NCI-H526 treated with DMSO at 0.1 percent for 48 hours (cell line): ENCODE data around the gene CYP4F12.
"Not testable (repeated sequence)": the region's sequence is repeated elsewhere in the genome, so short reads cannot be mapped to it uniquely, and the experiment has no call there.

ENCODE experiments used
- DNase-seq: peaks from one replicate; lab custom pipeline; 2025; lab: John Stamatoyannopoulos, UW

CYP4F12 gene

GRCh38 chr19:15672580-15673175 lies at the start of gene CYP4F12:
Gene CYP4F12 (plus strand): TSS chr19:15673087. CDS start chr19:15673530, 443 bp downstream.
- no peak for DNase-seq

DNA sequence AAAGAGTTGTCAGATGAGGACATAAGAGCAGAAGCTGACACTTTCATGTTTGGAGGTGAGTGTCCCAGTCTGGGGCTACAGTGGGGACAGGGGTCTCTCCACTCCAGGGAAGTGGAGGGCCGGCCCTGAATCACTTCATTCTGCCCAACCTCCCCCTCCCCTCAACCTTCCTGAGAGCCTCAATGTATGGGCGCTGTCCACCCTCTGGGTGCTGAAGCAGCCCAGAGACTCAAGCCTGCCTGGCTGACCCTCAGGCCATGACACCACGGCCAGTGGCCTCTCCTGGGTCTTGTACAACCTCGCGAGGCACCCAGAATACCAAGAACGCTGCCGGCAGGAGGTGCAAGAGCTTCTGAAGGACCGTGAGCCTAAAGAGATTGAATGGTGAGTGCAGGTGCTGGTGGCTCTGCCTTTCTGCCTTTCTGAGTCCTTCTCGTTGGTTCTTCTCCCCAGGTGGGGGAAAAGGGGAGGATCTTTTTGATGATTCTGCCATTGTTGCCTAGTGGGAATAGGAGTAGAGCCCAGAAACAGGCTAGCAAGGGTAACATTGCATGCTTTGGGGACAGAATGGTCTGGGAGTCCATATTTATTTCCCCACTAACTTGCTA lies 49.1 kb upstream of the CYP4F12 start:
- DNase-seq: no peak

- no peak for DNase-seq
Observed at GRCh38 chr19:15628236-15629002, 44.5 kb upstream of the CYP4F12 start.

DNA sequence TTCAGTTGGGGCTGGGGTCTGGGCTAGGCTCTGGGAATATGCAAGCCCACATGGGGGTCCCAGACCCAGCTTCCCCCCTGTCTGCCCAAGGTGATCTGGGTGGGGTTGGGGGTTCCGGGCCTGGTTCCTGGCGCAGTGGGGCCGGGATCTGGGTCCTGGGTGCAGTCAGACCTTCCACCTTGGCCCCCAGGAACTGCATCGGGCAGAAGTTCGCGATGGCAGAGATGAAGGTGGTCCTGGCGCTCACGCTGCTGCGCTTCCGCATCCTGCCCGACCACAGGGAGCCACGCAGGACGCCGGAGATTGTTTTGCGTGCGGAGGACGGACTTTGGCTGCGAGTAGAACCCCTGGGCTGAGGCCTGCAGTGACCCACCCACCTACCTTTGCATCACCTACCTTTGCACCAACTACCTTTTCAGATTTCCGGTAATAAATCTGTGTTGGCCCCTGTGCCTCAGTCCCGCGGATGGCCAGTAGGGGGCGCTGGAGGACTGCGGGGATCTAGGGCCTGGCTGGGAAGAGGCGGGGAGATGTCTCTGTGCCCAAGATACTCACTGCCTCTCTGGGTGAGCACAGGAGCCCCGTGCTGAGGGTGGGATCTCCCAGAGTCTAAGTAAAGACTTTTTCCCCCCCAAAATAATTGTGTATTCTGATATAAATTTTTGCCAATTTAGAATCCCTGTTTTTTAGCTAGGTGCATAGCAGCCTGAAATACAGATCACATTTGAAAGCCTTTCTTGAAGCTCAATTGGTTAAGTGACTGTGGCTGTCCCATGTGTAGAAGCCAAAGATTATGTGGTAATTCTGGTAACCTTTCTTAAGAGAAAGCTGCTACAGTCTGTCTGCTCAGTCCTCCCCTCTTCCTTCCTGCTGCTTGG lies 43.6 kb upstream of the CYP4F12 start:
- peak; percentile 6 for DNase-seq

DNA sequence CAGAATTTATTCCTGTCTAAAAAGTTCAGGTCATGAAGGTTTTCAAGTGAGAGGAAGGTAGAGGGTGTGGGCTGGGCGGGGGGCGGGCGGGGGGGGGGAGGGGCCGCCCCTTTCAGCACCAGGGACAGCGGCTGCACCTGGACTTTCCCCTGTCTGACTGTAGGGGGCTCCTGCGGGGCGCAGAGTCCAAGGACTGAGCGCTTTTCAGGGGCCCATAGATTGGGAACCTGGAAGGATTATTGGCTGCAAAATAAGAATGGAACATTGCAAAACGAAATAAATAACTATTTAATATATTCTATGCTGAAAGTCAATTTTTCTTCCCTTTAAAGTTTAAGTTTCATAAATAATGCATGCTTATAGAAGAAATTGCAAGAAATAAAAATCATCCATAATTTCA lies 41.1 kb upstream of the CYP4F12 start:
- DNase-seq: no peak

GRCh38 chr19:15633082-15633835 lies 39.6 kb upstream of the CYP4F12 start:
- no peak for DNase-seq

- DNase-seq: no peak
Observed at GRCh38 chr19:15634105-15634504, 38.8 kb upstream of the CYP4F12 start.

DNA sequence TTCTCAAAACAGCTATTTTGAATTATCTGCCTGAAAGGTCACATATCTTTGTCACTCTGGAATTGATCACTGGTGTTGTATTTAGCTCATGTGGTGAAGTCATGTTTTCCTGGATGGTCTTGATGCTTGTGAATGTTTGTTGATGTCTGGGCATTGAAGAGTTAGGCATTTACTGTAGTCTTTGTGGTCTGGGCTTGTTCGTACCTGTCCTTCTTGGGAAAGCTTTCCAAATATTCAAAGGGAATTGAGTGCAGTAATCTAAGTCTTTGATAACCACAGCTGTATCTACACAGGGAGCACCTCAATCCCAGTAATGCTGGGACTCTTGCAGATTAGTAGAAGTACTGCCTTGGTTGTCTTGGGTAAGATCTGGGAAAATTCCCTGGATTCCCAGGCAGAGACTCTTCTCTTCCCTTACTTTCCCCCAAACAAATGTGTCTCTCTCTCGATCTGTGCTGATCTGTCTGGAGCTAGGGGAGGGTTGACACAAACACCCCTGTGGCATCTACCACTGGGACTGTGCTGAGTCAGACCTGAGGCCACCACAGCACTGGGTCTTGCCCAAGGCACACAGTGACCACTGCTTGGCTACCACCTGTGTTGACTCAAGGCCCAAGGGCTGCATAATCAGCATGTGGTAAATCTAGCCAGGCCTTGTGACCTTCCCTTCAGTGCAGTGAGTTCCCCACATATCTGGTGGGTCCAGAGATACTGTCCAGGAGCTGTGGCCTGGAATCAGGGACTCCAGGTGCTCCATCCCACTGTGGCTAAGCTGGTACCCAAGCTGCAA lies 37.7 kb upstream of the CYP4F12 start:
- no peak for DNase-seq

GRCh38 chr19:15636026-15636425 lies 36.9 kb upstream of the CYP4F12 start:
- no peak for DNase-seq

DNA sequence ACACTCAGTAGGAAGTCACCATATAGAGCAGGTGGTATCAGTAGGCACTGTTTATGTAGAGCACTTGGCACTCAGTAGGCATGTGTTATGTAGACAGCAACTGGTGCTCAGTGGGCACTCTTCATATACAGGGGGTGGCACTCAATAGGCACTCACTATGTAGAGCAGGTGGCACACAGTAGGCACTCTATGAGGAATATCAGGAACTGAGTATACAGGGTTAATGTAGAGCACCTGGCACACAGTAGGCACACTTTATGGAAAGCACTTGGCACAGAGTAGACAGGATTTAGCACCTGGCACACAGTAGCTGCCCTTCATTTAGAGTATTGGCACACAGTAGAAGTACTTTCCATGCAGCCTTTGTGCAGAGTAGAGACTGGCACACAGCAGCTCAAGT lies 33.3 kb upstream of the CYP4F12 start:
- DNase-seq: no peak

- DNase-seq: no peak
Observed at GRCh38 chr19:15640294-15640903, 32.5 kb upstream of the CYP4F12 start, which contains the start of gene CYP4F3. Gene CYP4F3 (plus strand): TSS chr19:15640897. CDS start chr19:15641416, 519 bp downstream.

DNA sequence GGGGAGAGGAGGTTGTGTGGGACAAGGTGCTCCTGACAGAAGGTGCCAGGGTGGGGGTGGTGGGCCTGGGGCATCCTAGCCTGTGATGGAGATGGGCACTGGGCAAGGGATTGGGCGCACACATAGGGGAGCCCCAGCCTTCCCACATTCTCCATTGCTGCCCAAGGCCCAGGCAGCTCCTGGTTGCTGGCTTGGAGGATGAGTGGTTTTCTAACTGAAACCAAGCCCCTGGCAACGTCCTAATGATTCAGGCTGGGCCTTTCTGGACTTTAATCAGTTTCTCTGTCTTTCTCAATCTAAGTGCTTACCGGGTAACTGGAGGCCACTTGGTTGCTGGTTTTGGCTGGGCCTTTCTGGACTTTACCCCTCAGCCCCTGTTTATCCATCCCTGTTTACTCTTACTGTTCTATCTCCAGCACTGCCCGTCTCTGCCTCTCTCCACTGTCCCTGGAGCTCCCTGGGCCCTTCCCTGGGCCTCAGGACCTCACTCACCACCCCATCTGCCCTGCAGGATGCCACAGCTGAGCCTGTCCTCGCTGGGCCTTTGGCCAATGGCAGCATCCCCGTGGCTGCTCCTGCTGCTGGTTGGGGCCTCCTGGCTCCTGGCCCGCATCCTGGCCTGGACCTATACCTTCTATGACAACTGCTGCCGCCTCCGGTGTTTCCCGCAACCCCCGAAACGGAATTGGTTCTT lies 31.8 kb upstream of the CYP4F12 start:
- DNase-seq: no peak

DNA sequence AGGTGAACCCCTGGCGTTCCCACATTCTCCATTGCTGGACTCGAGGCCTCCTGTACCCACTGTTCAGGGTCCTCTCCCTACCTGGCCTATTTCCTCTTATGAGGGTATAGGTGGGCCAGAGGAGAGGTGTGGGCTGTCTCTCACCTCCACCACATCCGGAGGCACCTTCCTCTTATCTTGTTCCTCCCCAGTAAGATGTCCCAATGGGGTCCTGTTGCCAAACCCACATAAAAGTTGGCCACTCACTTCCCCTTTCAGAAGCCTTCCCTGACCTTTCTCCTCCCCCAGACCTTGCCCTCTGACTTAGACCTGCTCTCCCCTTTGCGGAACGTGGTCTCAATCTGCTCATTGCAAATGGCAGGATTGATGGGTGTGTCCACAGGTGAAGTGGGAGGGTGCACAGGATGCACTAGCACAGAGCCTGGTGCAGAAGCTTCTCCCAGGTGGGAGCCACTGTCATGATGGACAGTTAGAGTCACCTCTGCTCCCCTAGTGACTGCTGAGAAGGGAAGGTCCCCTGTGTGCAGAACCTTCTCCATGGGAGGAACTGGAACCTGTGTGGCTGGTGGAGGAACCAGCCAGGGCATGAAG lies 30.9 kb upstream of the CYP4F12 start:
- DNase-seq: no peak

GRCh38 chr19:15642807-15643206 lies 30.1 kb upstream of the CYP4F12 start:
- no peak for DNase-seq

DNA sequence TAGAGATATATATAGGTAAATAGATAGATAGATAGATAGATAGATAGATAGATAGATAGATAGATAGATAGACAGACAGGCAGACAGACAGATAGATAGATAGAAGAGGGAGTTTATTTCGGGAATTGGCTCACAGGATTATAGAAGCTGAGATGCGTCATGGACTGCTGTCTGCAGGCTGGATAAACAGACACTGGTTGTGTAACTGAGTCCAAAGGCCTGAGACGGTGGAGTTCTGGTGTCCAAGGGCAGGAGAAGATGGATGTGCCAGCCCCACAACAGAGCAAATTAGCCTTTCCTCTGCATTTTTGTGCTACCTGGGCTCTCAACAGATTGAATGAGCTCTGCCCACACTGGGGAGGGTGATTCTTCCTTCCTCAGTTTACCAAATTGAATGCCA lies 29.5 kb upstream of the CYP4F12 start:
- DNase-seq: no peak

GRCh38 chr19:15644066-15644741 lies 28.7 kb upstream of the CYP4F12 start:
- no peak for DNase-seq

GRCh38 chr19:15644816-15645215 lies 28.1 kb upstream of the CYP4F12 start:
- DNase-seq: no peak

DNA sequence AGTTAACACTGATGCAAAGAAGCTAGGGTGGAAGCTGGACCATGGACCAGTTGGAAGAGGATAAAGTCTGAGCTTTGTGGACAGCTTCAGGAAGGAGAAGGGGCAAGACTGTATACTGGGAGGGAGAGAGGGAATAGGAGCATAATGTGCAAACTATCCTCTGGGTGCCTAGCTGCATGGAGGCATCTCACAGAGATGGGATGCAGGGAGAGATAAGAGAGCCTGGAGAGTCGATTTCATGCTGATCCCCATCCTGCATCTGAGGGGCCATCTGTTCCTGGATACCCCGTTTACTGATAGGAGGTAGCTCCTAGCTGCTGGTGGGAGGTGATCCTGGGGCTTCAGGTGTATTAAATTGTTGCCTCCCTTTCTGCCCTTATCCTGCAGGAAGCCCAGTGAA lies 23.4 kb upstream of the CYP4F12 start:
- DNase-seq: no peak

DNA sequence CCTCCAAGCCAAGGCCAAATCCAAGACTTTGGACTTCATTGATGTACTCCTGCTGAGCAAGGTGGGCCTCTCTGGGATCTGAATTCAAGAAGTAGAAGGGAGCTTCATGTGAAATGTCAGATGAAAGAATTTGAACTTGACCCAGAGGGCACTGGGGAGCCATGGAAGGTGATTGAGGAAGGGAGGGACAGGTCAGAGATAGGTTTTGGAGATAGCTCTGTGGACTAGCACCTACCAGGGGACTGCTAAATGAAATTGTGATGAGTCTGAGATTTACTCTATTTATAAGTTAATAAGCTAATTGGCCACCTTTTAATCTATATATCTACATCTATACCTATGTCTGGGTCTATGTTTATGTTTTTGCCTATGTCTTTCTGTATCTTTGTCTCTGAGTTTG lies 22.8 kb upstream of the CYP4F12 start:
- DNase-seq: not testable (repeated sequence)
